SU-DHL-6 (cell line): ENCODE measurements around the gene VSIG4.
"Not testable (repeated sequence)": the region's sequence is repeated elsewhere in the genome, so short reads cannot be mapped to it uniquely, and the experiment has no call there.

Experiments
- H2AFZ ChIP-seq: fragments of 200-600 bp; sonication (generic); 2 replicates; pipeline ENCODE4 v1.6.1; 2014; ENCODE audit warnings: low read depth, mild to moderate bottlenecking, moderate library complexity, mixed read lengths, antibody characterized with exemption, low read length; ENCODE audit not compliant: severe bottlenecking
- H3F3A ChIP-seq: fragments of 200-600 bp; shearing (Covaris generic); 2 replicates; pipeline ENCODE4 v1.6.0; 2016; ENCODE audit warnings: antibody characterized with exemption, mild to moderate bottlenecking; ENCODE audit not compliant: insufficient read depth
- H3K27ac ChIP-seq: fragments of 200-600 bp; sonication (generic); 2 replicates; pipeline ENCODE4 v1.5.1; 2016; ENCODE audit warnings: low read depth, mild to moderate bottlenecking, low read length, moderate library complexity, mixed read lengths
- H3K27me3 ChIP-seq: fragments of 200-600 bp; sonication (generic), shearing (Covaris generic); 2 replicates; pipeline ENCODE4 v1.6.0; 2014; ENCODE audit warnings: mild to moderate bottlenecking, low read length
- H3K36me3 ChIP-seq: fragments of 200-600 bp; sonication (generic); 2 replicates; pipeline ENCODE4 v1.6.1; 2014; ENCODE audit warnings: mild to moderate bottlenecking, low read length, mixed read lengths
- H3K4me2 ChIP-seq: fragments of 300-600, 200-600 bp; shearing (Covaris generic), sonication (generic); 2 replicates; pipeline ENCODE4 v1.6.0; 2014; ENCODE audit warnings: low read length, low read depth, mild to moderate bottlenecking; ENCODE audit not compliant: poor library complexity, severe bottlenecking
- H3K4me3 ChIP-seq: fragments of 200-600 bp; sonication (generic); 2 replicates; pipeline ENCODE4 v1.5.1; 2014; ENCODE audit warnings: antibody characterized with exemption, low read length, mild to moderate bottlenecking, mixed read lengths; ENCODE audit not compliant: insufficient read depth, poor library complexity, severe bottlenecking
- H3K79me2 ChIP-seq: fragments of 200-600 bp; sonication (generic); 2 replicates; pipeline ENCODE4 v1.6.1; 2014; ENCODE audit warnings: mild to moderate bottlenecking, low read length, moderate library complexity; ENCODE audit not compliant: insufficient read depth
- H3K9ac ChIP-seq: fragments of 200-600 bp; sonication (generic); 2 replicates; pipeline ENCODE4 v1.7.0; 2014; ENCODE audit warnings: mild to moderate bottlenecking, low read length
- H3K9me2 ChIP-seq: fragments of 200-600 bp; sonication (generic); replicated peaks from 2 replicates; pipeline ENCODE4 v1.6.1; 2014; ENCODE audit warnings: low read length; ENCODE audit not compliant: insufficient read depth
- H3K9me3 ChIP-seq: fragments of 200-600 bp; sonication (generic); 2 replicates; pipeline ENCODE4 v1.6.1; 2014; ENCODE audit warnings: low read length, mixed read lengths; ENCODE audit not compliant: insufficient read depth
- H4K20me1 ChIP-seq: fragments of 200-600 bp; sonication (generic); 2 replicates; pipeline ENCODE4 v1.6.1; 2014; ENCODE audit warnings: low read depth, mild to moderate bottlenecking, antibody characterized with exemption, low read length, moderate library complexity, mixed read lengths
- EZH2phosphoT487 ChIP-seq: fragments of 200-600 bp; sonication (generic), shearing (Covaris generic); conservative IDR thresholded peaks from 2 replicates; pipeline ENCODE4 v1.6.1; 2018; ENCODE audit warnings: mild to moderate bottlenecking, antibody characterized with exemption, low read length, moderate library complexity, mixed read lengths
- TF ChIP-seq, protein P1 (sequence below): fragments of 200-600 bp; sonication (generic); IDR thresholded peaks from one replicate; pipeline ENCODE4 v1.5.1; 2017; ENCODE audit warnings: antibody characterized with exemption, mild to moderate bottlenecking, low read length, moderate library complexity; ENCODE audit not compliant: insufficient read depth, poor library complexity, severe bottlenecking

The VSIG4 gene

DNA sequence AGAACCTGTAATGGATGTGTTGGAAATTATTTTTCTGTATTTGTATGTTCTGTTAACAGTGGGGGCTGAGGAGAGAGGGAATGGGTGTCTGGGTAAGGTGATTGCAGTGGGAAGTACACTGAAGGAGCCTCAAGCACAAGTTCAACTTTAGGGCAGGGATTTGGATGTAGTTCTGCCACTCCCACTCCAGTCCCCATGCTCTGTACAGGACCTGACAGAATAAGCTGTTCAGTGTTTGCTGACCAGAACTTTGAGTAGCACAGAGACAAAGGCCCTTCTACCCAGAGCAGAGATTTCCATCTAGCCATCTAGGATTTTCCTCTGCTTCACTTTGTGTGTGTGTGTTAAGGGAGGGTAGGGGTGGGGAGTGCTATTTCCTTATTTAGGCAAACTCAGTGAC, 49.2 kb downstream of the VSIG4 start:
- no peaks in the 10 kb centered on the region for H4K20me1 ChIP-seq
- H3K9ac ChIP-seq: no peak overlapping the region
- TF ChIP-seq, protein P1, sequence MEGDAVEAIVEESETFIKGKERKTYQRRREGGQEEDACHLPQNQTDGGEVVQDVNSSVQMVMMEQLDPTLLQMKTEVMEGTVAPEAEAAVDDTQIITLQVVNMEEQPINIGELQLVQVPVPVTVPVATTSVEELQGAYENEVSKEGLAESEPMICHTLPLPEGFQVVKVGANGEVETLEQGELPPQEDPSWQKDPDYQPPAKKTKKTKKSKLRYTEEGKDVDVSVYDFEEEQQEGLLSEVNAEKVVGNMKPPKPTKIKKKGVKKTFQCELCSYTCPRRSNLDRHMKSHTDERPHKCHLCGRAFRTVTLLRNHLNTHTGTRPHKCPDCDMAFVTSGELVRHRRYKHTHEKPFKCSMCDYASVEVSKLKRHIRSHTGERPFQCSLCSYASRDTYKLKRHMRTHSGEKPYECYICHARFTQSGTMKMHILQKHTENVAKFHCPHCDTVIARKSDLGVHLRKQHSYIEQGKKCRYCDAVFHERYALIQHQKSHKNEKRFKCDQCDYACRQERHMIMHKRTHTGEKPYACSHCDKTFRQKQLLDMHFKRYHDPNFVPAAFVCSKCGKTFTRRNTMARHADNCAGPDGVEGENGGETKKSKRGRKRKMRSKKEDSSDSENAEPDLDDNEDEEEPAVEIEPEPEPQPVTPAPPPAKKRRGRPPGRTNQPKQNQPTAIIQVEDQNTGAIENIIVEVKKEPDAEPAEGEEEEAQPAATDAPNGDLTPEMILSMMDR: no peak
- TF ChIP-seq EZH2phosphoT487: no peak
- H3K27me3 ChIP-seq: no peaks in the 10 kb centered on the region
- no peak overlapping the region for H3K4me3 ChIP-seq
- no peaks in the 10 kb centered on the region for H3F3A ChIP-seq
- H3K9me2 ChIP-seq: no peaks in the 10 kb centered on the region
- no peaks in the 10 kb centered on the region for H3K9me3 ChIP-seq
- H3K4me2 ChIP-seq: no peak overlapping the region
- no peaks in the 10 kb centered on the region for H3K36me3 ChIP-seq
- no peak overlapping the region for H2AFZ ChIP-seq
- no peak overlapping the region for H3K27ac ChIP-seq
- no peaks in the 10 kb centered on the region for H3K79me2 ChIP-seq

DNA sequence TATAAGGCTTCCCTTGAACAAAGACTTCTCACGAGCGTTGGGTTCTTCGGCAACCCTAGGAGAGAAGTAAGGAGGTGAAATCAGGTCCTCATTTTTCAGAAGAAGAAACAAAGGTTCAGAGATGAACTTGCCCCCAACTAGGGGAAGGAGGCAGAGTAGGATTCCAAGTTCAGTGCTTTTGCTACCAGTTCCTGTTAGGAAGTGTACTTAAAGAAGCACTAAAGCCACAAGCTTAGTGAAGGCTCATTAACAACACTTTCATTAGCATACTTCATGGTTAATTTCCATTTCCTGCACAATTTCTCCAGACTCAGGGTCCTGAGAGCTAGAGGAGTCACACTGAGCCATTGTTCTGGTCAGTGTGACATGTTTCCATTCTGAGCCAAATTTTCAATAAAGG, 52.1 kb downstream of the VSIG4 start:
- no peaks in the 10 kb centered on the region for H3K36me3 ChIP-seq
- no peaks in the 10 kb centered on the region for H3K27me3 ChIP-seq
- no peak overlapping the region for H3K27ac ChIP-seq
- H4K20me1 ChIP-seq: no peaks in the 10 kb centered on the region
- H3K9me2 ChIP-seq: no peaks in the 10 kb centered on the region
- H3K4me2 ChIP-seq: no peak overlapping the region
- H3K4me3 ChIP-seq: no peak overlapping the region
- no peak overlapping the region for H3K9ac ChIP-seq
- no peaks in the 10 kb centered on the region for H3K9me3 ChIP-seq
- no peaks in the 10 kb centered on the region for H3K79me2 ChIP-seq
- H3F3A ChIP-seq: no peaks in the 10 kb centered on the region
- H2AFZ ChIP-seq: no peak overlapping the region
- TF ChIP-seq, protein P1: no peak
- TF ChIP-seq EZH2phosphoT487: no peak

DNA sequence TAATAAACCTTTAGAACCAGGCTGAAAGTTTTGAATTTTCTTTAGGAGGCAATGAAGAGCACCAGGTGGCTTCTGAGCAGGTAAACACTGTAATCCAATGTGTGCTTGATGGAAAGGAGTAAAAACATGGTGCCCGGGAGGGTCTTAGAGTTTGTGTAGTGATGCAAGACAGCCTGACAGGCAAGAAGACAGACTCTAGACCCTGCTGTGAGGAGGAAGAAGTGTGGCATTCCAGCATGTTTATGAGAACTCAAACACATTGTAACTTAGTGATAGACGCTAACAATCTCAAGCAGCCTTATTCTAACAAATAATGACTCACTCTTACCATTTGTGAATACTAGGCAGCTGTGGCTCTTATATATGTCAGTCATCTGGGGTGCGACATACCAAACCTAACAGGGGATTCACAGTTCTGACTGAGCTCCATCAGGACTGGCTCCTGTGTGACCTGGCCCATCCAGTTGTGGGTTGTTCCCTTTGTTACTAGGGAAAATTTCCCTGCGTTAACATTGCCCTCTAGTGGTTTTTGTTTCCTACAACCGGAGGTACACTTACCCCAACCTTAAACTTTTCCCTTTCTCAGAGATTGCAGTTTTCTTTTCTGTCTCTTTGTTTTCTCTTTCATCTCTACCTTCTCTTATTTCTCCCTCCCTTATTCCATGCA, 53.8 kb downstream of the VSIG4 start:
- H3K79me2 ChIP-seq: no peaks in the 10 kb centered on the region
- H3F3A ChIP-seq: no peaks in the 10 kb centered on the region
- TF ChIP-seq, protein P1: no peak
- TF ChIP-seq EZH2phosphoT487: no peak
- no peak overlapping the region for H2AFZ ChIP-seq
- H4K20me1 ChIP-seq: no peaks in the 10 kb centered on the region
- H3K36me3 ChIP-seq: no peaks in the 10 kb centered on the region
- no peaks in the 10 kb centered on the region for H3K9me3 ChIP-seq
- no peak overlapping the region for H3K9ac ChIP-seq
- no peaks in the 10 kb centered on the region for H3K9me2 ChIP-seq
- no peak overlapping the region for H3K27ac ChIP-seq
- H3K4me2 ChIP-seq: no peak overlapping the region
- H3K4me3 ChIP-seq: no peak overlapping the region
- H3K27me3 ChIP-seq: no peaks in the 10 kb centered on the region

DNA sequence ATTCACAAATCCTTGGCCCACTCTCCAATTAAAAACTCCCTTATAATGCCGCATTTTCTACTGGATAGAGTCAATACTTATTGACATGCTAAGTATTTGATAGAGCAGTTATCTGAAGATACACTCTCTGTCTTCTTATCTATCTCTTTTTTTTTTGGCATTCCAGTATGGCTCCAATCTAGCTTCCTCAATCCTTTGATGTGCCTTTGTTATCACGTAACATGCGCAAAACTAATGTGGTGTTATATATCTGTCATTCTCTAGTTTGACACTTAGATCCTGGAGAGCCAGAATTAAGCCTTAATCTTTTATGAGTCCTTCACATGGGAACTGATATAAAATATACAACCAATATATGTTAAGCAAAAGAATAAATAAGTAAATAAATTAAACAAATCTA, 54.7 kb downstream of the VSIG4 start:
- H2AFZ ChIP-seq: no peak overlapping the region
- H3K27me3 ChIP-seq: no peaks in the 10 kb centered on the region
- no peak overlapping the region for H3K9ac ChIP-seq
- H3K9me2 ChIP-seq: no peaks in the 10 kb centered on the region
- no peak overlapping the region for H3K27ac ChIP-seq
- TF ChIP-seq, protein P1: no peak
- no peak for TF ChIP-seq EZH2phosphoT487
- H3K4me2 ChIP-seq: no peak overlapping the region
- no peaks in the 10 kb centered on the region for H4K20me1 ChIP-seq
- H3K79me2 ChIP-seq: no peaks in the 10 kb centered on the region
- no peaks in the 10 kb centered on the region for H3K36me3 ChIP-seq
- H3F3A ChIP-seq: no peaks in the 10 kb centered on the region
- H3K9me3 ChIP-seq: no peaks in the 10 kb centered on the region
- no peak overlapping the region for H3K4me3 ChIP-seq

DNA sequence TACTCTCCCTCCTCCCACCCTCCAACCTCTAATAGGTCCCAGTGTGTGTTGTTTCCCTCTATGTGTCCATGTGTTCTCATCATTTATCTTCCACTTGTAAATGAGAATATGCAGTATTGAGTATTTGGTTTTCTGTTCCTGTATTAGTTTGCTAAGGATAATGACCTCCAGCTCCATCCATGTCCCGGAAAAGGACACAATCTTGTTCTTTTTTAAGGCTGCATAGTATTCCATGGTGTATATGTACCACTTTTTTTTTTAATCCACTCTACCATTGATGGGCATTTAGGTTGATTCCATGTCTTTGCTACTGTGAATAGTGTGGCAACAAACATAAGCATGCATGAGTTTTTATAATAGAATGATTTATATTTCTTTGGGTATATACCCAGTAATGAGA, 62.7 kb downstream of the VSIG4 start:
- not testable (repeated sequence) for H3K79me2 ChIP-seq, H3F3A ChIP-seq, H3K9me2 ChIP-seq, H3K36me3 ChIP-seq, H3K9ac ChIP-seq, H3K27ac ChIP-seq, H3K27me3 ChIP-seq, H2AFZ ChIP-seq, H3K4me3 ChIP-seq, H3K9me3 ChIP-seq, H3K4me2 ChIP-seq, H4K20me1 ChIP-seq
